ENCODE results near the gene ATF4.

The ATF4 gene

DNA sequence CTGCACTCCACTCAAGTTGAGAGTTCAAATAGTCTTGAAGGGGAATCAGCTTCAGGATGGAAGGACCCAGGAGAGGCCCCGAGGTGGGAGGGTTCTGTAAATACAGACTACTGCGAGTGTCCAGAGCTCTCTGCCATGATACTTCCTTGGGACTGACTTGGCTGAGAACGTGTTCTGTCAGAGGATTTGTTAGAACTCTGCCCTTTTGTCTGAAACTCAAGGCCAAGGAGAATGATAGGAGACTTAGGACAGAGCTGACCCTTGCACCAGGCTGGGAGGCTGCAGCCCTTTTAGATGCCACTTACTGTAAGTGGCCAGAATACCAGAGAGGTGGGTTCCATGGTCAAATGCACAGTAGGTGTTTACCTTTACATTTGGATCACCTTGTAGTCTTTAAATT is 2.9 kb upstream of the ATF4 start:
- ChIA-PET CTCF (interaction anchor here (0.5 to 5.4 kb wide), 12 partner anchors 9 to 999 kb away, joined by 3 to 84 read pairs (median 4); partner anchors contain the start of gene RPS19BP1), POLR2A (interaction anchor here (0.6 to 3.6 kb wide), 8 partner anchors 10 to 198 kb away, joined by 3 to 25 read pairs (median 4); partner anchors contain the start of genes MIEF1 and RPL3)
- peaks cover 34 to 71% of the 10 kb centered on the region in 2 experiments for H3K36me3 ChIP-seq (ENCODE audit: control insufficient read depth in 2 of 2, insufficient read depth in 1 of 2, low read length in 2 of 2)
- H3K4me3 ChIP-seq (ENCODE audit: low read depth, low read length), result no peak overlapping the region
- TF ChIP-seq ZNF146 (tag by site-specific recombination; IDR thresholded peaks at IDR 0.05) (no peak), ZNF423 (tag by site-specific recombination; IDR thresholded peaks at IDR 0.05) (no peak), ZBTB17 (tag by site-specific recombination; IDR thresholded peaks at IDR 0.05) (no peak), MEIS1 (CRISPR knock-in tag; IDR thresholded peaks at IDR 0.05; ENCODE audit: borderline replicate concordance) (no peak), ZNF121 (tag by site-specific recombination; IDR thresholded peaks at IDR 0.05) (no peak), ZSCAN23 (tag by site-specific recombination; IDR thresholded peaks at IDR 0.05) (no peak), SP2 (tag by site-specific recombination; IDR thresholded peaks at IDR 0.05) (no peak), MYNN (tag by site-specific recombination; IDR thresholded peaks at IDR 0.05; ENCODE audit: borderline replicate concordance) (no peak), ZNF701 (tag by site-specific recombination; IDR thresholded peaks at IDR 0.05) (no peak), ZNF623 (tag by site-specific recombination; IDR thresholded peaks at IDR 0.05) (no peak), ZNF610 (tag by site-specific recombination; IDR thresholded peaks at IDR 0.05; ENCODE audit: borderline replicate concordance) (no peak), TRIM28 (IDR thresholded peaks at IDR 0.05; ENCODE audit: borderline replicate concordance, low read length) (no peak), HOXC10 (CRISPR knock-in tag; IDR thresholded peaks at IDR 0.05) (no peak), KLF9 (tag by site-specific recombination; IDR thresholded peaks at IDR 0.05; ENCODE audit: low read depth) (no peak), ZNF549 (tag by site-specific recombination; IDR thresholded peaks at IDR 0.05) (no peak)
- TF ChIP-seq, protein P1, sequence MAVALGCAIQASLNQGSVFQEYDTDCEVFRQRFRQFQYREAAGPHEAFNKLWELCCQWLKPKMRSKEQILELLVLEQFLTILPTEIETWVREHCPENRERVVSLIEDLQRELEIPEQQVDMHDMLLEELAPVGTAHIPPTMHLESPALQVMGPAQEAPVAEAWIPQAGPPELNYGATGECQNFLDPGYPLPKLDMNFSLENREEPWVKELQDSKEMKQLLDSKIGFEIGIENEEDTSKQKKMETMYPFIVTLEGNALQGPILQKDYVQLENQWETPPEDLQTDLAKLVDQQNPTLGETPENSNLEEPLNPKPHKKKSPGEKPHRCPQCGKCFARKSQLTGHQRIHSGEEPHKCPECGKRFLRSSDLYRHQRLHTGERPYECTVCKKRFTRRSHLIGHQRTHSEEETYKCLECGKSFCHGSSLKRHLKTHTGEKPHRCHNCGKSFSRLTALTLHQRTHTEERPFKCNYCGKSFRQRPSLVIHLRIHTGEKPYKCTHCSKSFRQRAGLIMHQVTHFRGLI (tag by site-specific recombination; IDR thresholded peaks at IDR 0.05), result no peak
- TF ChIP-seq, protein P2, sequence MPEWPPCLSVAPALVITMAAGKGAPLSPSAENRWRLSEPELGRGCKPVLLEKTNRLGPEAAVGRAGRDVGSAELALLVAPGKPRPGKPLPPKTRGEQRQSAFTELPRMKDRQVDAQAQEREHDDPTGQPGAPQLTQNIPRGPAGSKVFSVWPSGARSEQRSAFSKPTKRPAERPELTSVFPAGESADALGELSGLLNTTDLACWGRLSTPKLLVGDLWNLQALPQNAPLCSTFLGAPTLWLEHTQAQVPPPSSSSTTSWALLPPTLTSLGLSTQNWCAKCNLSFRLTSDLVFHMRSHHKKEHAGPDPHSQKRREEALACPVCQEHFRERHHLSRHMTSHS (tag by site-specific recombination; IDR thresholded peaks at IDR 0.05), result no peak
- TF ChIP-seq, protein P3, sequence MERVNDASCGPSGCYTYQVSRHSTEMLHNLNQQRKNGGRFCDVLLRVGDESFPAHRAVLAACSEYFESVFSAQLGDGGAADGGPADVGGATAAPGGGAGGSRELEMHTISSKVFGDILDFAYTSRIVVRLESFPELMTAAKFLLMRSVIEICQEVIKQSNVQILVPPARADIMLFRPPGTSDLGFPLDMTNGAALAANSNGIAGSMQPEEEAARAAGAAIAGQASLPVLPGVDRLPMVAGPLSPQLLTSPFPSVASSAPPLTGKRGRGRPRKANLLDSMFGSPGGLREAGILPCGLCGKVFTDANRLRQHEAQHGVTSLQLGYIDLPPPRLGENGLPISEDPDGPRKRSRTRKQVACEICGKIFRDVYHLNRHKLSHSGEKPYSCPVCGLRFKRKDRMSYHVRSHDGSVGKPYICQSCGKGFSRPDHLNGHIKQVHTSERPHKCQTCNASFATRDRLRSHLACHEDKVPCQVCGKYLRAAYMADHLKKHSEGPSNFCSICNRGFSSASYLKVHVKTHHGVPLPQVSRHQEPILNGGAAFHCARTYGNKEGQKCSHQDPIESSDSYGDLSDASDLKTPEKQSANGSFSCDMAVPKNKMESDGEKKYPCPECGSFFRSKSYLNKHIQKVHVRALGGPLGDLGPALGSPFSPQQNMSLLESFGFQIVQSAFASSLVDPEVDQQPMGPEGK (tag by site-specific recombination; IDR thresholded peaks at IDR 0.05), result no peak
- TF ChIP-seq, protein P4, sequence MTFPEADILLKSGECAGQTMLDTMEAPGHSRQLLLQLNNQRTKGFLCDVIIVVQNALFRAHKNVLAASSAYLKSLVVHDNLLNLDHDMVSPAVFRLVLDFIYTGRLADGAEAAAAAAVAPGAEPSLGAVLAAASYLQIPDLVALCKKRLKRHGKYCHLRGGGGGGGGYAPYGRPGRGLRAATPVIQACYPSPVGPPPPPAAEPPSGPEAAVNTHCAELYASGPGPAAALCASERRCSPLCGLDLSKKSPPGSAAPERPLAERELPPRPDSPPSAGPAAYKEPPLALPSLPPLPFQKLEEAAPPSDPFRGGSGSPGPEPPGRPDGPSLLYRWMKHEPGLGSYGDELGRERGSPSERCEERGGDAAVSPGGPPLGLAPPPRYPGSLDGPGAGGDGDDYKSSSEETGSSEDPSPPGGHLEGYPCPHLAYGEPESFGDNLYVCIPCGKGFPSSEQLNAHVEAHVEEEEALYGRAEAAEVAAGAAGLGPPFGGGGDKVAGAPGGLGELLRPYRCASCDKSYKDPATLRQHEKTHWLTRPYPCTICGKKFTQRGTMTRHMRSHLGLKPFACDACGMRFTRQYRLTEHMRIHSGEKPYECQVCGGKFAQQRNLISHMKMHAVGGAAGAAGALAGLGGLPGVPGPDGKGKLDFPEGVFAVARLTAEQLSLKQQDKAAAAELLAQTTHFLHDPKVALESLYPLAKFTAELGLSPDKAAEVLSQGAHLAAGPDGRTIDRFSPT (tag by site-specific recombination; IDR thresholded peaks at IDR 0.05), result no peak
- H3K27ac ChIP-seq (ENCODE audit: extremely low read depth, low read depth, low read length), result no peak overlapping the region
- no peaks in the 10 kb centered on the region for H3K9me3 ChIP-seq (ENCODE audit: control insufficient read depth, insufficient read depth, low read depth, low read length)
- H3K4me1 ChIP-seq (ENCODE audit: control insufficient read depth, insufficient read depth, low read length), result 0 out of 2 replicates have a peak, but pooled peaks cover 5% of the 10 kb centered on the region
